HepG2 (cell line): Measurements from ENCODE around the gene FAM163A. TPM values are rescaled to one million over a fixed set of nuclear protein-coding genes. Genes with fewer than 3 reads are reported as not detected.
A peak's percentile ranks its signal among the peaks of the same experiment; 100 is the strongest.

ENCODE experiments used
- ATAC-seq: fragments of 200-7000 bp; cut with Tn5 transposase; 3 replicates; pipeline ENCODE4 v1.9.1; 2020; ENCODE audit warnings: mild to moderate bottlenecking, moderate library complexity
- BruUV-seq: library from RNA; stranded (reverse); fragments of 400-500 nt; replicated peaks from 2 replicates; lab custom pipeline; 2021; lab: Mats Ljungman, UMichigan
- CTCF ChIA-PET: fragments of 300-600 bp; formaldehyde crosslinking; extraction: SDS; loops from one replicate; lab custom pipeline; 2021; ENCODE audit warnings: low total read pairs, inconsistent platforms, low intra/inter-chr PET ratio; lab: Yijun Ruan, JAX
- POLR2A ChIA-PET: fragments of 350-600 bp; sonication (Branson Sonifier 250); formaldehyde crosslinking; loops from one replicate; lab custom pipeline; 2020; ENCODE audit warnings: antibody characterized with exemption, inconsistent platforms; lab: Yijun Ruan, JAX
- DNase-seq: peaks from one replicate; pipeline ENCODE4 v3.0.0-alpha.2; 2015; ENCODE audit warnings: low spot score
- FAIRE-seq: peaks from 3 replicates; lab custom pipeline; 2011; peaks lifted over from hg19 to GRCh38; lab: Jason Lieb, UNC
- H2AFZ ChIP-seq: one replicate; pipeline ENCODE4 v1.6.1; 2011; ENCODE audit warnings: low read length, inconsistent platforms
- H3K27ac ChIP-seq: fragments of 300-600 bp; 3 replicates; pipeline ENCODE4 v1.8.0; 2011; ENCODE audit warnings: mixed run types, mild to moderate bottlenecking, mixed read lengths, low read length, inconsistent platforms; ENCODE audit not compliant: insufficient read depth; ENCODE audit errors: extremely low read length
- H3K27me3 ChIP-seq, 2 experiments: fragments of 200-600 bp in 1 of 2; 2 replicates in 1 of 2; 3 replicates in 1 of 2; pipeline versions ENCODE4 v1.6.0 to v1.8.0; 2011; ENCODE audit warnings: low read length in 2 of 2, mild to moderate bottlenecking in 2 of 2, moderate library complexity in 2 of 2, inconsistent platforms in 1 of 2; ENCODE audit not compliant: insufficient read depth in 2 of 2, control insufficient read depth in 1 of 2
- H3K36me3 ChIP-seq, 2 experiments: fragments of 200-600 bp in 1 of 2; replicated peaks in 1 of 2; 2 replicates in 1 of 2; 3 replicates in 1 of 2; pipeline versions ENCODE4 v1.5.1 to v1.8.0; 2011; ENCODE audit warnings: low read length in 2 of 2, inconsistent platforms in 1 of 2; ENCODE audit not compliant: insufficient read depth in 2 of 2, control insufficient read depth in 1 of 2
- H3K4me1 ChIP-seq: 2 replicates; pipeline ENCODE4 v1.5.1; 2012; ENCODE audit warnings: low read length, inconsistent platforms; ENCODE audit not compliant: insufficient read depth
- H3K4me2 ChIP-seq: 2 replicates; pipeline ENCODE4 v1.6.0; 2011; ENCODE audit warnings: low read depth, low read length, inconsistent platforms
- H3K4me3 ChIP-seq, 3 experiments: fragments of 200-600 bp in 1 of 3; sonication (generic), shearing (Covaris generic) in 1 of 3; replicated peaks in 1 of 3; 2 replicates each; pipeline ENCODE4 v1.5.1; 2011 to 2016; ENCODE audit warnings: low read length in 3 of 3, inconsistent platforms in 2 of 3, low read depth in 2 of 3, mild to moderate bottlenecking in 2 of 3, control low read depth in 1 of 3, mixed read lengths in 1 of 3; ENCODE audit not compliant: insufficient read depth in 1 of 3
- H3K79me2 ChIP-seq: one replicate; pipeline ENCODE4 v1.6.1; 2011; ENCODE audit warnings: low read length, inconsistent platforms; ENCODE audit not compliant: insufficient read depth
- H3K9ac ChIP-seq: 2 replicates; pipeline ENCODE4 v1.6.0; 2011; ENCODE audit warnings: mild to moderate bottlenecking, low read depth, low read length, inconsistent platforms; ENCODE audit not compliant: insufficient read depth
- H3K9me3 ChIP-seq: 2 replicates; pipeline ENCODE4 v1.5.1; 2012; ENCODE audit warnings: mild to moderate bottlenecking, low read length
- H4K20me1 ChIP-seq: 2 replicates; pipeline ENCODE4 v1.6.0; 2011; ENCODE audit warnings: inconsistent platforms, mild to moderate bottlenecking, low read length, moderate library complexity; ENCODE audit not compliant: insufficient read depth
- AGO2 ChIP-seq: fragments of 200-400 bp; formaldehyde crosslinking; optimal IDR thresholded peaks from 2 replicates; pipeline ENCODE3; 2017; ENCODE audit warnings: mild to moderate bottlenecking, low read depth, low read length, moderate library complexity
- CENPT ChIP-seq: sonication (generic); formaldehyde crosslinking; IDR thresholded peaks from 2 replicates; pipeline ENCODE4 v1.8.0; 2022; ENCODE audit warnings: low read depth, mild to moderate bottlenecking, moderate library complexity, missing genetic modification reagents
- GTF2F1 ChIP-seq: fragments of 150-350 bp; IDR thresholded peaks from 2 replicates; pipeline ENCODE4 v1.6.1; 2014; ENCODE audit warnings: low read length
- NFE2L2 ChIP-seq: fragments of 150-350 bp; IDR thresholded peaks from 2 replicates; pipeline ENCODE4 v1.6.1; 2014; ENCODE audit warnings: low read length
- NR0B2 ChIP-seq: sonication (generic); formaldehyde crosslinking; IDR thresholded peaks from 2 replicates; pipeline ENCODE4 v1.4.0; 2020; ENCODE audit warnings: mild to moderate bottlenecking, missing genetic modification reagents
- SP2 ChIP-seq: sonication (generic); formaldehyde crosslinking; IDR thresholded peaks from 2 replicates; pipeline ENCODE4 v1.5.1; 2020; ENCODE audit warnings: mild to moderate bottlenecking, missing genetic modification reagents
- SYNCRIP ChIP-seq: fragments of 200-400 bp; formaldehyde crosslinking; IDR thresholded peaks from 2 replicates; pipeline ENCODE4 v1.6.1; 2018; ENCODE audit warnings: mild to moderate bottlenecking, low read depth, low read length; ENCODE audit not compliant: insufficient read depth
- TAF15 ChIP-seq: fragments of 200-400 bp; formaldehyde crosslinking; IDR thresholded peaks from one replicate; pipeline ENCODE4 v1.6.1; 2018; ENCODE audit warnings: mild to moderate bottlenecking, low read depth, low read length; ENCODE audit not compliant: poor library complexity, severe bottlenecking
- ZBTB49 ChIP-seq: sonication (generic); formaldehyde crosslinking; IDR thresholded peaks from 2 replicates; pipeline ENCODE4 v1.4.0; 2020; ENCODE audit warnings: missing genetic modification reagents, borderline replicate concordance
- ZBTB7A ChIP-seq: sonication (generic); formaldehyde crosslinking; IDR thresholded peaks from 2 replicates; pipeline ENCODE4 v1.8.0; 2022; ENCODE audit warnings: mild to moderate bottlenecking, missing genetic modification reagents
- ZNF44 ChIP-seq: sonication (generic); formaldehyde crosslinking; IDR thresholded peaks from 2 replicates; pipeline ENCODE4 v1.5.1; 2020; ENCODE audit warnings: mild to moderate bottlenecking, missing genetic modification reagents
- ZNF496 ChIP-seq: sonication (generic); formaldehyde crosslinking; IDR thresholded peaks from 2 replicates; pipeline ENCODE4 v1.8.1; 2023; ENCODE audit warnings: mild to moderate bottlenecking, moderate library complexity, missing genetic modification reagents; ENCODE audit not compliant: insufficient replicate concordance
- ZNF790 ChIP-seq: sonication (generic); formaldehyde crosslinking; IDR thresholded peaks from 2 replicates; pipeline ENCODE4 v1.8.0; 2022; ENCODE audit warnings: missing genetic modification reagents, mild to moderate bottlenecking, borderline replicate concordance
- WGBS: methylation state at CpG from one replicate; pipeline ENCODE4 v1.1.6; 2017; ENCODE audit warnings: low lambda C conversion rate; 5-methylcytosine and 5-hydroxymethylcytosine counted together
- in situ Hi-C: cut with HindIII; loops from 2 replicates; pipeline ENCODE4 v1.10.0; 2017; ENCODE audit warnings: low pct_unique_long_range_greater_than_20kb; ENCODE audit not compliant: extremely low pct_ligation_motif_present
- intact Hi-C: fragments of 100-400 bp; cut with micrococcal nuclease; formaldehyde crosslinking; loops from one replicate; pipeline ENCODE4 v1.10.0; 2022; ENCODE audit not compliant: unreplicated experiment
- polyA plus RNA-seq, 8 experiments: library from polyadenylated mRNA; depleted of rRNA in 3 of 8; stranded (reverse) in 7 of 8; unstranded in 1 of 8; fragments of >200 nt; fragmentation: Illumina TruSeq in 4 of 8; extraction: Trizol in 4 of 8; gene quantifications; 2 replicates each; pipeline versions ENCODE4 v1.2.1 to v1.2.3, GENCODE V29; 2011 to 2016; ENCODE audit warnings: low read depth in 4 of 8, missing spikeins in 1 of 8, mixed read lengths in 1 of 8; ENCODE audit not compliant: insufficient read depth in 1 of 8
- total RNA-seq, 5 experiments: library from RNA; depleted of rRNA; stranded (reverse); fragments of >200 nt; fragmentation: Illumina TruSeq; extraction: Trizol; gene quantifications; 2 replicates each; pipeline ENCODE4 v1.2.3, GENCODE V29; 2016; ENCODE audit warnings: low read depth in 1 of 5
- TF ChIP-seq, protein P1 (sequence below): fragments of 450-650 bp; IDR thresholded peaks from 2 replicates; pipeline ENCODE4 v1.6.1; 2017; ENCODE audit warnings: mild to moderate bottlenecking
- TF ChIP-seq, protein P2 (sequence below): sonication (generic); formaldehyde crosslinking; IDR thresholded peaks from 2 replicates; pipeline ENCODE4 v1.9.0; 2021; ENCODE audit warnings: missing genetic modification reagents, mild to moderate bottlenecking, borderline replicate concordance

The FAM163A gene
- total and polyA plus RNA-seq, 2 of the 13 experiments (the other 11 are each of a cell fraction or from before 2014, with no cell fraction given): not detected

- TF ChIP-seq ZNF790 (CRISPR knock-in tag) (no peak), NR0B2 (CRISPR knock-in tag) (no peak), ZBTB49 (CRISPR knock-in tag) (no peak), SYNCRIP (no peak), GTF2F1 (no peak), ZNF496 (no peak)
- TF ChIP-seq, all 625 proteins: peak for 0
These were observed 30.2 kb downstream of the FAM163A start (continued) for GRCh38 chr1:179773264-179773663.

GRCh38 chr1:179774000-179774399, 30.9 kb downstream of the FAM163A start:
- H3K27me3 ChIP-seq: peaks cover 0 to 10% of the 10 kb centered on the region in 2 experiments; a peak in 1 of 5 replicates
- H3K27ac ChIP-seq: no peak overlapping the region
- no peaks in the 10 kb centered on the region for H3K36me3 ChIP-seq
- no peak for DNase-seq
- H4K20me1 ChIP-seq: no peaks in the 10 kb centered on the region
- intact Hi-C loops: no loop called here
- peak; percentile 48 for ATAC-seq
- no peak overlapping the region for H2AFZ ChIP-seq
- POLR2A ChIA-PET: no interaction called here
- no peaks in the 10 kb centered on the region for H3K4me1 ChIP-seq
- no peak overlapping the region; the same call in 1 of the 2 replicates for H3K4me2 ChIP-seq
- no peak overlapping the region for H3K4me3 ChIP-seq
- H3K9me3 ChIP-seq: no peaks in the 10 kb centered on the region
- in situ Hi-C loops: no loop called here
- CTCF ChIA-PET: no interaction called here
- no peak overlapping the region for H3K9ac ChIP-seq
- BruUV-seq: no TSS peak
- 20% methylated on average over 2 of the region's 2 CpGs for WGBS
- no peaks in the 10 kb centered on the region for H3K79me2 ChIP-seq
- no peak for FAIRE-seq
- no peak for TF ChIP-seq ZNF44 (CRISPR knock-in tag)
- TF ChIP-seq NFE2L2: no peak
- TF ChIP-seq AGO2: no peak
- no peak for TF ChIP-seq CENPT (CRISPR knock-in tag)
- TF ChIP-seq, protein P1, sequence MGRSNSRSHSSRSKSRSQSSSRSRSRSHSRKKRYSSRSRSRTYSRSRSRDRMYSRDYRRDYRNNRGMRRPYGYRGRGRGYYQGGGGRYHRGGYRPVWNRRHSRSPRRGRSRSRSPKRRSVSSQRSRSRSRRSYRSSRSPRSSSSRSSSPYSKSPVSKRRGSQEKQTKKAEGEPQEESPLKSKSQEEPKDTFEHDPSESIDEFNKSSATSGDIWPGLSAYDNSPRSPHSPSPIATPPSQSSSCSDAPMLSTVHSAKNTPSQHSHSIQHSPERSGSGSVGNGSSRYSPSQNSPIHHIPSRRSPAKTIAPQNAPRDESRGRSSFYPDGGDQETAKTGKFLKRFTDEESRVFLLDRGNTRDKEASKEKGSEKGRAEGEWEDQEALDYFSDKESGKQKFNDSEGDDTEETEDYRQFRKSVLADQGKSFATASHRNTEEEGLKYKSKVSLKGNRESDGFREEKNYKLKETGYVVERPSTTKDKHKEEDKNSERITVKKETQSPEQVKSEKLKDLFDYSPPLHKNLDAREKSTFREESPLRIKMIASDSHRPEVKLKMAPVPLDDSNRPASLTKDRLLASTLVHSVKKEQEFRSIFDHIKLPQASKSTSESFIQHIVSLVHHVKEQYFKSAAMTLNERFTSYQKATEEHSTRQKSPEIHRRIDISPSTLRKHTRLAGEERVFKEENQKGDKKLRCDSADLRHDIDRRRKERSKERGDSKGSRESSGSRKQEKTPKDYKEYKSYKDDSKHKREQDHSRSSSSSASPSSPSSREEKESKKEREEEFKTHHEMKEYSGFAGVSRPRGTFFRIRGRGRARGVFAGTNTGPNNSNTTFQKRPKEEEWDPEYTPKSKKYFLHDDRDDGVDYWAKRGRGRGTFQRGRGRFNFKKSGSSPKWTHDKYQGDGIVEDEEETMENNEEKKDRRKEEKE: no peak
- TF ChIP-seq, protein P2, sequence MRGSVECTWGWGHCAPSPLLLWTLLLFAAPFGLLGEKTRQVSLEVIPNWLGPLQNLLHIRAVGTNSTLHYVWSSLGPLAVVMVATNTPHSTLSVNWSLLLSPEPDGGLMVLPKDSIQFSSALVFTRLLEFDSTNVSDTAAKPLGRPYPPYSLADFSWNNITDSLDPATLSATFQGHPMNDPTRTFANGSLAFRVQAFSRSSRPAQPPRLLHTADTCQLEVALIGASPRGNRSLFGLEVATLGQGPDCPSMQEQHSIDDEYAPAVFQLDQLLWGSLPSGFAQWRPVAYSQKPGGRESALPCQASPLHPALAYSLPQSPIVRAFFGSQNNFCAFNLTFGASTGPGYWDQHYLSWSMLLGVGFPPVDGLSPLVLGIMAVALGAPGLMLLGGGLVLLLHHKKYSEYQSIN: no peak
- no peak for TF ChIP-seq TAF15
- no peak for TF ChIP-seq ZBTB7A (CRISPR knock-in tag)
- TF ChIP-seq SP2: no peak
